NCI-H460 (cell line): ENCODE measurements around the gene MUC6. TPM values are rescaled to one million over a fixed set of nuclear protein-coding genes. Genes with fewer than 3 reads are reported as not detected.
"Not testable (repeated sequence)": the region's sequence is repeated elsewhere in the genome, so short reads cannot be mapped to it uniquely, and the experiment has no call there.

Experiments
- DNase-seq: peaks from one replicate; pipeline ENCODE4 v3.0.0-alpha.2; 2016; ENCODE audit warnings: low read depth; ENCODE audit errors: extremely low read depth
- total RNA-seq: library from RNA; depleted of rRNA; stranded (reverse); fragments of >200 nt; shearing (Covaris generic); gene quantifications from 2 replicates; pipeline ENCODE4 v1.2.3, GENCODE V29; 2014

MUC6 gene
- total RNA-seq, 1 experiment from 2014 or later, result not detected

DNA sequence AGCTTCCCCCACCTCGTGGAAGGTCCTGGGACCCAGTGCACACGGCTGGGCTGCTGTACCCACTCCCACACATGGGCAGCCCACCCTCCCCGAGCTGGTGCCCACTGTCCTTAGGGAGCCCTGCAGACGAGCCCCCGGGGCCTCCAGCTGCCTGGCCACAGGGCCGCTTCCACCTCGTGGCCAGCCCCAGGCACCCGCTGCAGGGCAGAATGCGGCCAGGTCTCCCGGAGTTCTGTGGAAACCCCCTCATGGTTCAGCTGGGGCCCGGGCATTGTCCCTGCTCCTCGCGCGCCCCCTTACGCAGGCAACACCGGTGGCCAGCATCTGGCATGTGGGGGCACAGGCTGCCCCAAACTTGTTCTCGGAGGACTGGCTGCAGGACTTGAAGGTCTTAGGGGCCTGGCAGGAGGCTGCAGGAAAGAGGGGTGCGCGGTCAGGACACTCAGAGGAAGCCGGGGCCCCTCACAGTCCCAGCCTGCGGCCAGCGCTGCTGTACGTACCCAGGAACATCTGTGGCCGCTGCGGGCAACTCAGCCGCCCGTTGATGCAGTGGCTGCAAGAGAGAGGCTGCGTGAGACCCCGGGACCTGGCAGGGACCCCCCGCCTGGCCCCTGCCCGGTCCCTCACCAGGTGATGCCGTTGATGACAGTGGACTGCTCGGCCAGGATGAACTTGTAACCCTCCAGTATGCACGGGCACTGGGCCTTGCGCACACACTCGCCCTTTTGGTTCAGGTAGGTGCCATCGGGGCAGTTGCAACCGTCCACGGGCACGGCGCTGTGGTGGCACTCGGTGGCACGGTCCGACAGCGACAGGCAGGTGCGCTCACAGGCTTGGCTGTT lies 9.7 kb downstream of the MUC6 start:
- no peak for DNase-seq

DNA sequence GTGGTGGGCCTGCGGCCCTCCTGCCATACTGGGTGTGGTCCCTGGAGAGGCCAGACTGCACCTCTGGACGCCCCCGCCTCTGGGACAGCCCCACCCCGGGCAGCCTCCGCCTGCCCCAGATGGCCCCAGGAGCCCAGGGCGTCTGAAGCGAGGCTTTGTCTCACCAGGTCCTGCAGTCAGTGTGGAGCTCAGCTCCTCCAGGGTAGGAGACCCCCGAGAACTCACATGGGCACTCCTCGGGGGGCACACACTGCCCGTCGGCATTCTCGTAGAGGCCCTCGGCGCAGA lies 10.4 kb downstream of the MUC6 start:
- no peak for DNase-seq

DNA sequence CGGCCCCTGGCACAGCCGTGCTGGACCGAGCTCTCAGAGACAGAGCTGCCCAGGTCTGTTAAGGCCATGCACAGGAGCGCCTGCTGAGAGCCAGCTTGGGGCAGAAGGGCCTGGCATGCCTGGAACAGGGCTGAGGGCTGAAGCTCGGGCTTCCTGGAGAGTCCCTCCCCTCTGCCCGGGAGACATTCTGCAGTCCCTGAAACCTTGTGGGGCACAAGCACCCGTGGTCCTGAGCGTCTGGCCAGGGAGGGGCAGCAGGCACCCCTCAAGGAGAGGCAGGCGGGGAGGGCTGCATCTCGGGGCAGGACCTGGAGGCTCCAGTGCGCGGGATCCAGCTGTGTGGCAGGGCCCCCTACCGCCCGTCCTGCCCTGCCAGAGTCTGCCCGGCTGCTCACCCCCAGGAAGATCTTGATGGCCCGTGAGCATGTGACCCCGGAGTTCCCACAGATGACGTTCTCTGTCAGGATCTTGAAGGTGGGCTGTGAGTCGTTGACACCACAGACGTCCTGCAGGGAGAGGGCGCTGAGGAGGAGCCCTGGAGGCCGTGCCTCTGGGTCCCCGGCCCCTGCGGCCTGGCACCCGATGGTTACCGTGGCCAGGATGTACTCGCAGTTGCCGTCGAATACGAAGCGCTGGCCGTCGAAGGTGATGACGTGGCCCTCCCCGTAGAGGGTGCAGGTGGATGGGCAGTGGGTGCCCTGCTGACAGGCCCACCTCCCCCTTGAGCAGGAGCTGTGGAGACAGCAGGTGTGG lies 10.9 kb downstream of the MUC6 start:
- no peak for DNase-seq

DNA sequence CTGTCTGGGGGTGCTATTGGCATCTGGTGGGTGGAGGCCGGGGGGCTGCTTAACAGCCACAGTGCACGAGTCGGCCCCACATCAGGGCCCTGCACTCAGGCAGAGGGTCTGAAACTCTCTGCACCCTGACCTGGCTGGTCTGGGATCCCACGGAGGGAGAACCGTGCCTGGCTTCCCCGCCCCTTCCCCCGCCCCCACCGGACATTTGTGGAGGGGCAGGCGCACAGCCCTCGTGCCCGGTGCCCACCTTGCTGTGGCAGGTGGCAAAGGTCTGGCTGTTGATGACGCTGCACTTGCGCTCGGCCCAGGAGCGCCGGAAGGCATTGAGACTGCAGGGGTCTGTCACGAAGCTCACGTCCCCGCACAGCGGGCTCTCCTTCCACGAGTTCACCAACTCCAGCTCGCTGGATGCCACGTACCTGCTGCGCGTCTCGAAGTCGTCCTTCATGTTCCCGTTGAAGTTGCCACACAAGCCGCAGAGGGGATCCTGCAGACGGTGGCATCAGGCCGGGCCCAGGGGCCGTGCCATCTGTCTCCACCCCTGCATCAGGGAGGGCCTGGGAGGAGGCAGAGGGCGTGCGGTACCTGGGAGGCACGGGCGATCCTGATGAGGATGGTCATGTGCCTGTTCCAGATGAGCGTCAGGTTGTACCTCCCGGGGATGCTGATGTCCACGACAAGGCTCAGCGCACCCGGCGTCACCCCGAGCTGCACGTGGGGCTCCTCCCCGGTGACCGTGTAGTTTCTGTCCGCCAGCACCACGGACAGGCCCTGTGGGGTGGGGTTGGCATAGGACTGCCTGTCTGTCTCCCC lies 11.7 kb downstream of the MUC6 start:
- no peak for DNase-seq

DNA sequence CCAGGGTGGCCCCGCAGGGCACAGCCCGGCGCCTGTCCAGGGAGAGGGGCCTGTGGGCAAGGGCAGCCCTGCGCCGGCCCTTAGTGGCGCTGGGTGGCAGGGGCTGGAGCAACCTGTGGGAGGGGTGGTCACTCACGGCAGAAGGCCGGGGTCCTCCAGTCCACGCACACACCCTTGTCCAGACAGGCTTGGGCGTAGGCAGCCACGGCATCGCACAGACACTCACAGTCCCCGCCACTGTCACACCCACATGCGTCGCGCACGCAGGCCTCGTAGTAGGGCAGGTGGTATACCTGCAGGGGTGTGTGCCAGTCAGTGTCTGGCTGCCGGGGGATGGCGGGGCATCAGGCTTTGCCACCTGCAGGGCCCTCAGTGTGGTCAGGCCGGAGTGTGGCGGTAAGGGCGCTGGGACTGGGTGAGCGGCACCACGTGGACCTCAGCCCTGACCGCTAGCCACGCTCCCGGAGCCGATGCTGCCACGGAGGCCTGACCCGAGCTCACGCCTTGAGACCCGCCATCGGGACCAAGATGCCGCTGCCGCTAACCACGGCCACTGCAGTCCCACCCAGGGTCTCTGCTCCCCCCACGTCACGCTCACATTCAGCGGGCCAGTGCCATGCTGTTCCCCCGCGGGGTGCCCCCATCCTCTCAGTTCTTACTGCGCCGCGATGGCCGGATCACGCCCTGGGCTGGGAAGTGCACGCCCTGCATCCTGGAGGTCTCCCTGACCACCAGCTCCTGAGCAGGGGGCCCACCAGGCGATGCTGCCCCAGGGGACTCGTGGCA lies 12.5 kb downstream of the MUC6 start:
- DNase-seq, result no peak

DNA sequence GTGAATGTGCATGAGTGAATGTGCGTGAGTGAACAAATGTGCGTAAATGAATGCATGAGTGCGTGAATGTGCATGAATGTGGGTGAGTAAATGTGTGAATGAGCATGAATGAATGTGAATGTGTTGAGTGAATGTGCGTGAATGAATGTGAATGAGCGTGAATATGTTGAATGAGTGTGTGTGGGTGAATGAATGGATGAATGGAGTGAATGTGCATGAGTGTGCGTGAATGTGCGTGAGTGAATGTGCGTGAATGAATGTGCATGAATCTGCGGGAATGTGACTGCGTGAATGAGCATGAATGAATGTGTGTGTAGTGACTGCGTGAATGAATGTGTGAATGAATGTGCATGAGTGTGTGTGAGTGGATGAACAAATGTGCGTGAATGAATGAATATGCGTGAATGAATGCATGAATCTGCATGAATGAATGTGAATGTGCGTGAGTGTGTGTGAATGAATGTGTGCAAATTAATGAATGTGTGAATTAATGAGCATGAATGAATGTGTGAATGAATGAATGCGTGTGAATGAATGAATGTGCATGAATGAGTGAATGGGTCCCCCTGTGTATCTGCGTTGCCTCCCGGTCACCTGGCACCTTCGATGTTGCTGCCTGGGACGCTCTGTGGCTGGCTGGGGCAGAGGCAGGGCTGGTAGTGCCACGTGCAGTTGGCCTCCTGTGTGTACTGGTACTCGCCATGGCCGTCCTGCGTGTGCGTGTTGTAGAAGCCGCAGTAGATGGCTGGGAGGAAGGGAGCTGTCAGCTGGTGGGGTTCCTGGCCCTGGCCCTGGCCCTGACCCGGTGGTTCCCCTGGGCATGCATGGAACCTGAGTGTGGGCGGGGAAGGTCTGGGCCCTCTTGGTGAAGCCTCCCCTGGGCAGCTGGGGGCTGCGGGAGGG lies 13.4 kb downstream of the MUC6 start:
- no peak for DNase-seq

DNA sequence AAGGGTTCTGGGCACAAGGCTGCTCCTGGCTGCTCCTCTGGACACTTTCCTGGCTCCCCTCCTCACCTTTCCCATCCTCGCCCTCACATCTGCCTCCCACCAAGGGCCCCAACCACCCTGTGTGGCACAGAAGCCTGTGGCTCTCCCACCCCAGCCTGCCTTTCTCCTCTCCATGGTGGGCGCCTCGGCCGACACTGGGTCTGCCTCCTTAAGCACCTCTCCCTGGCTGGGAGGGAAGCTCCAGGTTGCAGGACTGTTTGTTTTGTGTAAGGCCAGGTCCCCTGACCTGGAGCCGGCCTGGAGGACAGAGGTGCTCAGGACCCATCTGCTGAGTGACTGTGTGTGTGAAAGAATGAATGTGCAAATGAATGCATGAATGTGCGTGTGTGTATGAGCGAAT lies 14.1 kb downstream of the MUC6 start:
- DNase-seq, result no peak

DNA sequence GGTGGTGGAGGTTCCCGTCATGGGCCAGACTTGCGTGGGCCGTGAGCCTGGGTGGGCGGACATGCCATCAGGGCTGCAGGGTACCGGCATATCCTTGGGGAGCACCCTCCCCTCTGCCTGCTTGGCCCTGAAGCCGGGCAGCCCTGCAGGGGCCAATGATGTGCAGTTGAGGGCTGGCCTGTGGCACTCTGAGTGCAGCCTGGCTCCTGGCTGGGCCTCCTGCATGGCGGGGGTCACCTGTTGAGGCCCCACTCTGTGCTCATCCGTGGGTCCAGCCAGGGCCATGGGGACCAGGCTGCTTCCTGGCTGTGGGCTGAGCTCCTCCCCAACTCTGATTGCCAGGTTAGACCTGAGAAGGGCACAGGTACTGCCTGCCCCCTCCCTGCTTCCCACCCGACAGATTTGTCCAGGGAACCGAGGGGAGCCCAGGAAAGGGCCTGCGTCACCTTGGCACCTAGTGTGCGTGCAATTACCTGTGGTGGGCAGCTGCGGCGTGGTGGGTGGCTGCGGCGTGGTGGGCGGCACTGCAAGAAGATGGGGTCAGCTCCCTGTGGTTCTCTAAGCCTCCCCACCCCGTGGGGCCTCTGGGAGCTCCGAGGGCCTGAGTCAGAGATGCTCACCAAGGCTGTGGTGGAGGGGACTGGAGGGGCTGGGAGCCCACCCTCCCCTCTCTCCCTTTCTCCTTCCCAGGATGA lies 16.2 kb downstream of the MUC6 start:
- no peak for DNase-seq

DNA sequence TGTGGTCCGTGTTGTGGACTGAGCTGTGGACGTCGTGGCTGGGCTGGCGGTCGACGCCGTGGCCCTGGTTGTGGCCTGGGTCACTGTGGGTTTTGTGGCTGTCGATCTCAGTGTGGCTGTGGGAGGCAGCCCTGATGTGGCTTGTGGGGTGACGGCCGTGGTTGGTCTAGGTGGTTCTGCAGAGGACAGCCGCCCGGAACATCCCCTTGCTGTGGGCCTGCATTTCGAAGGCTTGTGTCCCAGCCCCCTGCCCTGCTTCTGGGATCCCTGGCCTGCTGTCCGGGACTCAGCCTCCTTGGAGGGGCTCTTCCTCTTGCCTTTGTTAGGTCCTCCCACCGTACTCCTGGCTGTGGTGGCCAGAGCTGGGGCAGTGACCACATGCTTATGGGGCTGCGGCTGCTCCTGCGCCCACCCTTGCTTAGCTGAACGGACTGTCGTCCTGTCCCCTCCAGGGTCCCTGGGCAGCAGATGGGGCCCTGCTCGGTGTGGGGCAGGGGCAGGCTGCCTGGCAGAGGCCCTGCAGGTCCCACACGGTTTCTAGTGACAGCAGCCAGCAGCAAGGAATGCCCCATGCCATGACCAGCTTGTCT lies 17.1 kb downstream of the MUC6 start:
- DNase-seq, result no peak

DNA sequence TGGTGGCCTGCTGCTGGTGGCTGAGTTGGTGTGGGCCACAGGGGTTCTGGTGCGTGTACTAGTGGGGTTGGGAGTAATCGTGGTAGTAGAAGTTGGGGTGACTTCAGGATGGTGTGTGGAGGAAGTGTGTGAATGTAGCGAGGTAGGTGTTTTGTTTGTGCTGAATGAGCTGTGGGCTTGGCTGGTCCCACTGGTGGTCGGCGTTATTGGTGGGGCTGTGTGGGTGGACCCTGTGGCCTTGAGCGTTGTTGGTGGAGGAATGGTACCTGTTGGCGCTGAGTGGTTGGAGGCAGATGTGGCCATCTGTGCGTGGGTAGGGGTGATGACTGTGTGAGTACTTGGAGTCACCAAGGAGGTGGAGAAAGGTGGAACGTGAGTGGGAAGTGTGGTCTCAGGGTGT lies 18.4 kb downstream of the MUC6 start:
- DNase-seq, result no peak

DNA sequence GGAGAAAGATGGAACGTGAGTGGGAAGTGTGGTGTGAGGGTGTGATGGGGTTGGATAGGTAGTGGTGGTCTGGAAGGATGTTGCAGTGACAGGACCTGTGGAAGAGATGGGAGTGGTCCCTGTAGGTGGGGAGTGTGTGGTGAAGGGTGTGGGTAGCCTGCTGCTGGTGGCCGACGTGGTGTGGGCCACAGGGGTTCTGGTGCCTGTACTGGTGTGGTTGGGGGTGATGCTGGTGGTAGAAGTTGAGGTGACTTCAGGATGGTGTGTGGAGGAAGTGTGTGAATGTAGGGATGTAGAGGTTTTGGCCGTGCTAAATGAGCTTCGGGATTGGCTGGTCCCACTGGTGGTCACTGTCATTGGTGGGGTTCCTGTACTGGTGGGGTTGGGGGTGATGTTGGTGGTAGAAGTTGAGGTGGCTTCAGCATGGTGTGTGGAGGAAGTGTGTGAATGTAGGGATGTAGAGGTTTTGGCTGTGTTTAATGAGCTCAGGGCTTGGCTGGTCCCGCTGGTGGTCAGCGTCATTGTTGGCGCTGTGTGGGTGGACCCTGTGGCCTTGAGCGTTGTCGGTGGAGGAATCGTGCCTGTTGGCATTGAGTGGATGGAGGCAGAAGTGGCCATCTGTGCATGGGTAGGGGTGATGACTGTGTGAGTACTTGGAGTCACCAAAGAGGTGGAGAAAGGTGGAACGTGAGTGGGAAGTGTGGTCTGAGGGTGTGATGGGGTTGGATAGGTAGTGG lies 19.1 kb downstream of the MUC6 start:
- no peak for DNase-seq

DNA sequence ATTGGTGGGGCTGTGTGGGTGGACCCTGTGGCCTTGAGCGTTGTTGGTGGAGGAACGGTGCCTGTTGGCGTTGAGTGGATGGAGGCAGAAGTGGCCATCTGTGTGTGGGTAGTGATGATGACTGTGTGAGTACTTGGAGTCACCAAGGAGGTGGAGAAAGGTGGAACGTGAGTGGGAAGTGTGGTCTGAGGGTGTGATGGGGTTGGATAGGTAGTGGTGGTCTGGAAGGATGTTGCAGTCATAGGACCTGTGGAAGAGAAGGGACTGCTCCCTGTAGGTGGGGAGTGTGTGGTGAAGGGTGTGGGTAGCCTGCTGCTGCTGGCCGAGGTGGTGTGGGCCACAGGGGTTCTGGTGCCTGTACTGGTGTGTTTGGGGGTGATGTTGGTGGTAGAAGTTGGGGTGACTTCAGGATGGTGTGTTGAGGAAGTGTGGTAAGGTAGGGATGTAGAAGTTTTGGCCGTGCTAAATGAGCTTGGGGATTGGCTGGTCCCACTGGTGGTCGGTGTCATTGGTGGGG lies 19.9 kb downstream of the MUC6 start:
- not testable (repeated sequence) for DNase-seq

DNA sequence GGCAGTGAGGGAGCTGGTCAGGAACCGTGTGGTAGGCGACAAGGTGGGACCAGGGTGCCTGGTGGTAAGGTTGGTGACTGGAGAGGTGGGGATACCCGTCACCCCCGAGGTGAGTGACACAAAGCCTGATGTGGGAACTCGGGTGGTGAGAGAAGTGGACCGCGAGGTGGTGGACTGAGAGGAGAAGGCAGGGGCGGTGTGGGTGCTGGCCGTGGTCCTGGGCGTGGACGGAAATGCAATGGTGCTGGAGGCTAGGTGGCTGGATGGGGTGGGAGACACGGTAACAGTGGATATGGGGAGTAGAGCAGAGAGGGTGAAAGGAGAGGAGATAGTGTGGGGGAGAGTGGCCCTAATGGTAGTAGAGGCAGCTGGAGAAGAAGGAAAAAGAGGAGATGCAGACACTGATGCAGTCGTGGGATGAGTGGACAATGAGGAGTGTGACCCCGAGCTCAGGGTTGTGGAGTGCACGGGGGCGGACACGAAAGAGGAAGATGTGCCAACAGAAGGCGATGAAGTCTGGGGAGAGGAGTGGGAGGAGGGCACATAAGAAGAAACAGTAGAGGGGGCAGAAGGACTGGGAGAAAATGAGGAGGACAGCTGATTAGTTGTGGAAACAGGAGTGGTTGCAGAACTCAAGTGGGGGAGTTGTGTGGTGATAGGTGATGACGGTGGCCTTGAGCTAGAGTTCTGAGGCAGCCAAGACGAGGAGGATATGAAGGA lies 20.5 kb downstream of the MUC6 start:
- no peak for DNase-seq

DNA sequence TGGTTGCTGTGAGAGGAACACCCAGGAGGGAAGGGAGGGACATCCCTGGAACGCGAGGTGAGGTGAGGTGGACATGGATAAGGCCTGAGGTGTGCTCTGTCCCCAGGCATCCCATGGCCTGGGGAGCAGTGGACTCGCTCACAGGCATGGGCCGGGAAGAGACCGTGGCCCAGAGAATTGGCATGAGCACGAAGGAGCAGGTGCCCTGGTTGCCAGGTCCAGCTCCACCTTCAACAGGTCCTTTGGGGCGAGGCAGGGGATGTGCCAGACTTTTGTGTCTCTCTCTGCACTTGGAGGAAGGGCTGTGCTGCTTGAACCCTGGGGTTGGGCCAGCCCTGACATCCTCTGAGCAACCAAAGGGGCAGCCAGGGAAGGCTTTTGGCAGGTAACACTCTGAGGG lies 21.5 kb downstream of the MUC6 start:
- no peak for DNase-seq

DNA sequence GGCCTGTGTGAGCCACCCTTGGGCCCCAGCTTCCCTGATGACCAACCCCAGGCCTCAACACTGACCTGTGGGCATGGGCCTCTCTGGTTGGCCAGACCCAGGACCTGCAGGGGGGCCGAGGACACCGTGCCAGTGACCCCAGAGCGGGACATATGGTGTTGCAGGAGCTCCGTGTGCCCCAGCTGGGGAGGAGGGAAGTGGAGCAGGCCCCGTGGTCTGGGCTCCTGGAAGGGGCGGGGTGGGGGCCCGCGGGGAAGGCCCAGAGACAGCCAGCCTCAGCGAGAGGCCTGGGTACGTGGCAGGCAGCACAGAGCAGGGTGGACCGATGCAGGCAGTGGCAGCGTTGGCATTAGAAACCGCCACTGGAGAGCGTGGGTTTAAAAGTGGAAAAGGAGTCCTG lies 22.2 kb downstream of the MUC6 start:
- no peak for DNase-seq

DNA sequence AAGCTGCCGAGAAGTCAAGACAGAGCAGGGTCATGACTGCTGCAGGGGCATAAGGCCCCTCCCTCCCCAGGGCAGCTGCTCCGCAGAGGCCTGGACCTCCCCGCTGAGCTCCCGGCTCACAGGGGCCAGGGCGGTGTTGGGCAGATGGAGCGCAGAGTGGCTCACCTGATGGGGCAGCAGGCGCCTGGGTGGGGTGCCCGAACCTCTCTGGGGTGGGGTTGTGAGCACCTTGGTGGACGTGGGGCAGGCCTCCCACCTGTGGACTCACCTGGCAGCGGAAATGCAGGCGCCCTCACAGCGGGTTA lies 22.9 kb downstream of the MUC6 start:
- no peak for DNase-seq
